Fibroblast of skin of back (primary cell): Measurements from ENCODE around the gene POU2F3.

ENCODE experiments used
- DNase-seq: peaks from one replicate; pipeline ENCODE4 v3.0.0-alpha.2; 2013

Gene POU2F3

DNA sequence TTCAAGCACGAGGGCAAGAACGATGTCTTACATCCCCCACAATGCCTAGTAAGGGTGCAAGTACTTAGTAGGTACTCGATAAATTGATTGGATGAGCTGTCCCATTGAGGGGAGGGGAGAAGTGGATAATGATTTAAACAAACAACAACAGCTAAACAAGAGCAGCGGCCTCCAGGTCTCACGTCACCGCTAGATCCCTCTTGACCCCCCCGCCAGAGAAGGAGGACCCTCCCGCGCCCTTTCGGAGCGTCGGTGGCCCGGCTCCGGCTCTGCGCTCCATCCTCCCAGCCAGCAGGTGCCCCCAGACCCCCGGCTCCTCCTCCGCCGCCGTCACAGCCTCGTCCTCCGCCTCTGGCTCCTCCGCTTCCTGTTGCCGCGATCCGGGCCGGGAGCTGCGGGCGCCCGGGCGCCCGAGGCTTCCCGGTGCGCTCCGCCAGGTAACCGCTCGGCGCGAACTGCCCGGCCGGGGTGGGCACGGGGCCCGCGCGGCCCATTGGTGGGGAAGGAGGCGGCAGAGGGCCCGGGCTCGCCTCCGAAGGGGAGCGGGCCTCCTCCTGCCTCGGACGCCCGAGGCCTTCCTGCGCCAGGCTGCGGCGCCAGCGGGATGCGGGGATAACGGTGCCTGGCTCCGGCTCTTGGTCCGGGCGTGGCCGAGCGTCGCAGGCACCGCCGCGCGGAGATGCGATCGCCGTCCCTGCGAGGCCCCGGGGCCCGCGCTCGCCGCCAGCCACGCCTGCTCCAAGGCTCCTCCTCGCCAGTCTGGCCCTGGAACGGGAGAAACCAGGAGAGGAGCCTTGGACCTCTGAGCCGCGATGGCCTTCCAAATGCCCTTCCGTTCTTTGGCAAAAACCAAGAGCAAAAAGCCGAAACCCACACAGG, 85.2 kb downstream of the POU2F3 start, which contains the start of gene TLCD5:
Gene TLCD5 (plus strand): TSS at position 368 of the 879 bp plus-strand sequence. CDS start 2,143 bp downstream, outside the sequence.
- DNase-seq, result peak; percentile 77

DNA sequence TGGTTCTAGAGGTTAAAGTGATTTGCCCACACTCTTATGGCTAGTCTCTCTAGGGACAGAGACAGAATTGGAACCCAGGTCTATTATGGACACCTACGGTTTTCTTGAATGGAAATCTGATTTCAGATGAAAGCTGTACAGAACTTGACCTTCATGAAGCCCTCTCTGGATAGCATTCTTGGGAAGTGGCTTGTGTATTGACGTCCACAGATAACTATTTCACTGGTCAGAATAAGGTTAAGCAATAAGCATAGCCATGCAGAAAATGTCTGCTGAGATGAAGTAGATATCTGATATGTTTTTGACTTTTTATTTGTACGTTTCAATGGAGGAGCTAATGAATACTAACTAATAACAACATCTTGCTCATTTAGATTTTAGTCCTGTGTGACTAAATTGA, 86.3 kb downstream of the POU2F3 start:
- DNase-seq, result peak; percentile 27

DNA sequence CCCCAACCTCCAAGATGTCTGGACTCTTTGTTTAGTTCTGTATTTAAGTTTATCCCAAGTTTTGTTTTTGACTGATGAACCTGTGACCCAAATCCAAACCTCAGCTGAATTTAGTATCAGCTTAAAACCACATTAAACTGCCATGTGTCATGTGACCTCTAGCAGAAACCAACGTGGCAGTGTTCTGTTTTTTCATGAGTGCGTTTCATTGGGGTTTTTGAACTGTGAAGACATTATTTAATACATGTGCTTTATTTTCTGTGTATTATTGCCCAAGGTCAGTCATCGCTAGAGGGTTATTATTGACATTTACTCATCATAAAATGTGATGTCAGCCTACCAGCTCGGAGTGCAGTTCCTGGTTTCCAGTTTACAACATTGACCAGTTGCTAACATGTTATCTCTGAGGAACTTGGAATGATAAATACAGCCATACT, 86.9 kb downstream of the POU2F3 start:
- no peak for DNase-seq

DNA sequence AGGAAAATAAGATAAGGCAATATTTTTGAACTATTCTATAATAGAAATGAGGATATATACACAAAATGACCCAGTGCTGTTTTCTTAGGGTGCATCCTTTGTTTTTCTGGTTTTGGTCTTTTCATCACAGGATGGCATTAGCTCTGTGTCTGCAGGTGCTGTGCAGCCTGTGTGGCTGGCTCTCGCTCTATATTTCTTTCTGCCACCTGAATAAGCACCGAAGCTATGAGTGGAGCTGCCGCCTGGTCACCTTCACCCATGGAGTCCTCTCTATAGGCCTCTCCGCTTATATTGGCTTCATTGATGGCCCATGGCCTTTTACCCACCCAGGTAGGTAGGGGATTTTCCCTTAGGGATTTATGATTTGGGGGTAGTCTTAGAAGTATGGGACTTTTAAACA, 87.4 kb downstream of the POU2F3 start:
- DNase-seq, result no peak

DNA sequence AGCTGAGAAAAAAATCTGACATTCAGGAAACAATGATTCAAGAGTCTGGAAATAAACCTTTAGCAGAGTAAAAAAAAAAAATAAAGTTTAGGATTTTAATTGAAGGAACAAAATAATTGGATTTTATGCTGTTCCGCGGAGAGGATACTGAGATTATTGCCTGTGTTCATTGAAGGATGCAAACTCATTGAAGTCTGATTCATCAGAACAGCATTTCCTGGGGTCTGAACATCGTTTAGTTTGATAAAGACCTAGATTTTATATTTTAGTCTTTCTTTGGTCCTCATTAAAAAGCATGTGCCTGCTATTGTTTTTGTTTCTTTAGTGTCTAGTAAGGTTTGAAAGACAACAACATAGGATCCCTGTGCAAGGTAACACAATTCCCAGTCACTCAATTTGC, 89.6 kb downstream of the POU2F3 start:
- DNase-seq, result peak; percentile 32

DNA sequence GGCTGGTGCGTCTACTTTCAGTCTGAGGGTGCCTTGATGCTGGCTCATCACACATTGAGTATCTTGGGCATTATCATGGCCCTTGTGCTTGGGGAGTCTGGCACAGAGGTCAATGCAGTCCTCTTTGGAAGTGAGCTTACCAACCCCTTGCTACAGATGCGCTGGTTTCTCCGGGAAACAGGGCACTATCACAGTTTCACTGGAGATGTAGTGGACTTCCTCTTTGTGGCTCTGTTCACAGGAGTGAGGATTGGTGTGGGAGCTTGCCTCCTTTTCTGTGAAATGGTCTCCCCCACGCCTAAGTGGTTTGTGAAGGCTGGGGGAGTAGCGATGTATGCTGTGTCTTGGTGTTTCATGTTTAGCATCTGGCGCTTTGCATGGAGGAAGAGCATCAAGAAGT, 90.1 kb downstream of the POU2F3 start:
- no peak for DNase-seq

DNA sequence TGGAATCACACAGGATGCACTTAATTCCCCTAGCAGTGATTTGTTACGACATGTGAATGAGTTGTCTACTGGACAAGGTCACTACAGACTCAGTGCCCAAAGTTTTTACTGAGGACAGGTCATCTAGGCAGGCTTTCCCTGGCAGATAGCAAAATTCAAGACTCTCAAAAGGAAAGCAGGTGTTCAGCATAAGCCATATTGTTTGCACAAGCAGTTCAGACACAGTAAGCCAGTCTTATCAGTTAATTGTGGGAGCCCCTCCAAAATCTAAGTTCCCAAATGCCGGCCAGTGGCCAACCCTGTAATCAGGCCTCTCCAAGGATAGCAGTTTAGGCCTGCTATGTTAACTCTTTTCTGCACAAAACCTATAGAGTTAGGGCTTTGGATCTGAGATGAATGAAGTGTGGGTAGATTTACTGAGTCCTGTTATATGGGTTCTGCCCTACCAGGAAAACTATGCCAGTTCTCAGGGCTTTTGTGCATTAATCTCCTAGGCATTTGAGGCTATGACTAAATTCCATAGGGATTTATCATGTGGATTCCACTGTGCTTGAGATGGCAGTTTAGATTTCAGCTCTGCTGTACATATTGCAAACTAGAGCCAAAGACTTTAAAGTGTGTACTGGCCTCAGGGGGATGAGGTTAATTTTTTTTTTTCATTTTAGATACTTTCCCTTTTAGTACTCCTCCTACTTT, 91.5 kb downstream of the POU2F3 start:
- peak; percentile 97 for DNase-seq

DNA sequence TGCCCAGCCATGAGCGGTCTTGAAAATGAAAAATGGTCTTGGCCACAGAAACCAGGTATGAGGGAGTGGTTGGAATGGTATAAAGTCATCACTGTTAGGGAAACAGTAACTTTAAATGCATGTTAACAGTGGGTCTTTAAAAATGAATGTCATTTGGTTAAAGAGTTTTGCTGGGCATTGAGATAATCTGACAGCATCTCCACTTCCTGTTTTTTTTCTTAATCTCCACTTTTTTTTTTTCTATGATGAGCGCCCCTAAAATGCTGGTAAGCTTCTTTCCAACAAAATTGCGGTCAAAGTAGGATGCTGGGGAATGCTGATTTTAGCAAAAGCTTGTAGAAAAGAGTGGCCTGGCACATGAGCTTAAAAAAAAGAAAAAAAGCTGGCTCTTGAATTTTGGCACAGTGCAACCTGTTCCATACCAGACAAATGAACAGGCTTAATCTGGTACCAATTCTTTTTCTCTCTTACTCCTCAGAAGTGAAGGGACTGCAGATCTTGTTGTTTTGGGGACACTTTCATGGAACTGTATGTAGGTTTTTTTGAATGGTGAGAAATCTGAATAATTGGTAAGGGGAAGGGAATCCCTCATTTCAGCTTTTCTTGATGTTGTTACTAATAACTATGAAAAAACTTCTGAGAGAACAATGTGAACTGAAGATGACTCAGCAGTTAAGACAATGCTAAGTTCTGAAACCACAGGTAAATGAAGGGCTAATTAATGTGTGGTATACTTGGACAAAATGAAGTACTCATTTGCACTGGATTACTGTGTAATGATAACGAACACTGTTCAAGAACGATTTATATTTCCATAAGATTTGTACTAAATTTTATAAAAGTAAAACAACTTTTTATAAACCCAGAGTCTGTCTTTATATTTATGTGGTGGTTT, 93.1 kb downstream of the POU2F3 start:
- no peak for DNase-seq

DNA sequence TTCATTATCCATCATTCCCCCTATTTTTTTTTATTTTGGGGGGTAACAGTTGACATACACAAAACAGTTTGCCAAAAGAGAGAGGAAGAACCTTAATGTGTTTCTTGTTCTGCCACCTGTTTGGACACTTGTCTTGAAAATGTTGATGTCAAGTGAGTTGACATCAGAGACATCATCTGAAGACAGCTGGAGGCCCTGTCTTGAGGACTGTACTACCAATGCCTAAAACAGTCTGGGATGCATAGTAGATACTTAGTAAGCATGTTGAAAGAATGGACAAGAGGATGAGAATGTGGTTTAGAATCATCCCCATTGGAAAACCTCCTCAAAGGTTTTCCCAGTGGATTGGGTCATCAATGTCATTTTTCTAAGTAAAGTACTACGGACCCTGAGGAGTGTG, 93.9 kb downstream of the POU2F3 start:
- DNase-seq, result no peak

DNA sequence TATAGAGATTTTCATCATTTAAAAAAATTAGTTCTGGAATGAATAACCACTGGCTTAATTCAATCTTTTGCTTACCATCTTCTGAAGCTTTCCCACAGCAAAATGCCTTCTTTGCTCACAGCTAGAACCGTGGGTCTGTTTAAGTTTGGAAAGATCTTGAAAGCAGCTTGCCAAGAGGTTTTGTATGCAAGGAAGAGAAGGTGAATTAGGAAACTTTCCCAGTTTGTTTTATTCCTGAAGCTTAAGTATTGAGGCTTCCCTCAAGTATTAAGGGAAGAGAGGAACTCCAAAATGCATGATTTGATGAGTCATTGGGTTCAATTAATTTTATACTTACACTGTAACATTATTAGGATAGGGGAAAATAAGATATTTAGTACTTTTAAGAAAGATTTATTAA, 94.4 kb downstream of the POU2F3 start:
- no peak for DNase-seq

DNA sequence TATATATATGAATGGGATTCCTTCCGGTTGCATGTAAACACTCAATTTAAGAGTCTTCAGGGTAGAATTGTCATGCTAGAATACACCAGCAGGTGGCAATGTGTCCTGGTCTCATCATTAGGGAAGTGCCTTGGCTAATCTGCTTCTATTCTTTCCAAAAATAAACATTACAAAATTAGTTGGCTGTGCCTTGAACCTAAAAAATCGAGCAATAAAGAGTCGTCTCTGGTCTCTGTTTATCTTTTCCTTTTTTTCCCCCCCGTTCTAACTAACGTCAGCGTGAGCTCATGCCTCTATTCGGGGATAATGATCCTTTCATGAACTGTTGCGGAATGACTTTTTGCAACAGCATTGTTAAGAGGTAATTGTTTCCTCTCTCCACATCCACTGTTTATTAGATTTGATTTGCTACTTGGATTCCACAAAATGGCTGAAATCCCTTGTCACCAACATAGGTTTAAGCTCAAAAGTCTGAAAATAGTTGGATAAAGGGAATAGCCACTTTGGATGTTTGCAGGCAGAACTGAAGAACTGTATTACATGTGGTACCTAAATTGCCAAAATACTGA, 95.0 kb downstream of the POU2F3 start:
- peak; percentile 83 for DNase-seq

DNA sequence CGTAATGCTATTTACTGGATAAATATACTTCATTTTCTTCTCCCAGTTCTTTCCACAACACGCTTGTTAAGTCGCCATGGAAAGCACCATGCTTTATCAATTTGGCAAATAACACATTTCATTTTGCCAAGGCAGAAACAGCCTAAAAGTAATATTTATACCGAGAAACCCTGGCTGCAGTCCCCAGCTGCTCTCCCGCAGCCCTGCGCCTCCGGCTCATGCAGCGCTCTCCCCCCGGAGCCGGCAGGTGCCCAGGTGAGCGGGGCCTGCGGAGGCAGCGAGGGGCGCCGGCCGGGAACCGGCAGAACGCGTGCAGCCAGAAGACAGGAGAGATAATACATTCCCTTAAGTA, 95.6 kb downstream of the POU2F3 start:
- DNase-seq, result no peak

DNA sequence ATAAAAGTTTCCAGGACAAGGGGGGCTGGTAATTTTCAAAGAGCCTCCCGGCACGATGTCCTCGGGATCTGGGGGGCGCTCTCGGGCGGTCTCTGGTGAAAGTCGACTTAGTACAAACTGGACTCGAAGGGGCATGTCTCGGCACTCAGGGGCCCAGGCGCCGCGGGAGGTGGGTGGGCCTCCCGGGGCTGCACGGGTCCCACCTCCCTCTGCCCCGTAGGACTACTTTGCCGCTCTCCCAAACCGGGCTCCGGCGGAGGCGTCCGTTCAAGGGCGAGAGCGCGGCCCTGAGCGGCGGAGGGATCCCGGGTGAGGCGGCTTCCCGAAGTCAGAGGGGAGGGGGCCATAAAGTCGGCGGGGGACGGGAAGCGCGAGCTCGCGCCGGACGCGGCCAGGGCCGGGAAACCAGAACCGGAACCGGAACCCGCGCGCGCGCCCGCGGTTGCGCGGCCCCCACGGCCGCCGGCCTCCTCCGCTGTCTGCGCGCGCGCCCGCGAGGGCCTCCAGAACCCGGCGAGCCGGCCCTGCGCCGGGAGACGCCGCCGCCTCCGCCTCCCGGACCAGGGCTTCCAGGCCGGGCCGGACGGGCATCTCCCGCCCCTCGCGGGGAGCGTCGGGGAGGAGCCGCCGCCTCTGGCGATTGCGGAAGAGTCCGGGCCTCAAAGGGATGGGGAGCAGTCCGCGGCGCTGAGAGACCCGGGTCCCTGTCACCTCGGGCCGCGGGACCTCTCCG, 96.1 kb downstream of the POU2F3 start, which contains the start of gene ARHGEF12:
Gene ARHGEF12 (plus strand): TSS at position 506 of the 733 bp plus-strand sequence. CDS start 831 bp downstream, outside the sequence.
- DNase-seq, result peak; percentile 98

DNA sequence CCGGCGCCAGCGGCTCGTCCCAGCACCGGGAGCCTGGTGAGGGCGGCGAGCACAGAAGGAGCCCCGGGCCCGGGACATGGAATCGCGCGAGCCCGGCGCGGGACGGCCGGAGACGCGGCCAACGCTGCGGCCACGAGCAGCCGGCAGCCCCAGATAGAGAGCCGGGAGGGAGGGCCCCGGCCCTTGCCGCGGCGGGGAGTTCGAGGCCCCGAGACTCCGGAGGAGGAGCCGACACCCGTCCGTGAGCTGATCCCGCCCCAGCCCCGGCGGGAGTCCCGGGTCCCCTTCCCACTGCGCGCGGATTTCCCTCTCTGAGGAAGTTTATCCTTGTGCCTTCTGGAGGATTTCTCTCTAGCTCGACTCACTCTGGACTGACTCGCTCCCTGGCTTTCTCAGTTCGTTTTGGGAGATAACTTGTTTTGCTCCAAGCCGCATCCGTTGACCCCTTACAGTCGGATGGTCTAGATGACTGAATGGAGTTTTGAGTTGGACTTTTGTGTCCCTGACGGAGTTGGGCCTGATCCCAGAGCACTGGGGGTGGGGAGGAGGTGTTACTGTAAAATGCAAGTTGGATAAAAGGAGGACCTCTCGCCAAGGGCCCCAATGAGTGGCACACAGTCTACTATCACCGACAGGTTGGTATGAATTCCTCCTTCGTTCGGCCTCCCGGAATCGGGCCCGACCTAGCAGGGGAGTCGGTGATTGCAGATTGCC, 96.9 kb downstream of the POU2F3 start:
- peak; percentile 57 for DNase-seq

DNA sequence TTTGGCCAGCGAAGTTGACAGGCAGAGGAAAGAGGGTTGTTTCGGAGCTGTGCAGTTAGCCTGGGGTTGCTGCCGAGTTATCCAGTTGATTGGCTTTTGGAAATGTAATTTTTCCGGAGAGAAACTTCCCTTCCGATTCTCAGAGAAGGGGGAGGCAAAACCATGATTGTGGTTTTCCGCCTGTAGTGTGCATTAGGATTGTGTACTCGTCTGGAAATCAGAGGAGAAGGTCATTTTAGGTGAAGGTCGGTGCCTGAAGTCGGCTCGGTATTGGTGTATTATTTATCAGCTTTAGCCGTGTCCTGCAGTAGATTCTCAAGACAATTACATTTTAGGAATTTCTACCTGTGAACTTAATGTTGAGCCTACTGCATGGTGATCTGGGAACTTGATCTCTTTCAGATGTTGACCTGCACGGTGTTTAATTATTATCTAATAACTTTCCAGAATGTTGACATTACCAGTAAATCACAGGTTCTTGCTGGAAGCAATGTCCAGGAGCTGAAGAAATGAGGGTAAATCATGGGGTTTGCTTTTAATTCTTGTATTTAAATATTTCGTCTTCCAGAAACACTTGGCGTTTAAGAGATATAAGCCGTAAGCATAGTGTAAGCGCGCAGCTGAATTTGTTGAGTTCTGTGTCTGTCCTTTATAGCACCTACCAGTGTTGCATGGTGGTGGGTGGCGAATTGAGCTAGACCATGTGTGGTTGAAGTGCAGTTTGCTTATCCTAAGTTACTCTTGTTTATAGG, 97.6 kb downstream of the POU2F3 start:
- no peak for DNase-seq

DNA sequence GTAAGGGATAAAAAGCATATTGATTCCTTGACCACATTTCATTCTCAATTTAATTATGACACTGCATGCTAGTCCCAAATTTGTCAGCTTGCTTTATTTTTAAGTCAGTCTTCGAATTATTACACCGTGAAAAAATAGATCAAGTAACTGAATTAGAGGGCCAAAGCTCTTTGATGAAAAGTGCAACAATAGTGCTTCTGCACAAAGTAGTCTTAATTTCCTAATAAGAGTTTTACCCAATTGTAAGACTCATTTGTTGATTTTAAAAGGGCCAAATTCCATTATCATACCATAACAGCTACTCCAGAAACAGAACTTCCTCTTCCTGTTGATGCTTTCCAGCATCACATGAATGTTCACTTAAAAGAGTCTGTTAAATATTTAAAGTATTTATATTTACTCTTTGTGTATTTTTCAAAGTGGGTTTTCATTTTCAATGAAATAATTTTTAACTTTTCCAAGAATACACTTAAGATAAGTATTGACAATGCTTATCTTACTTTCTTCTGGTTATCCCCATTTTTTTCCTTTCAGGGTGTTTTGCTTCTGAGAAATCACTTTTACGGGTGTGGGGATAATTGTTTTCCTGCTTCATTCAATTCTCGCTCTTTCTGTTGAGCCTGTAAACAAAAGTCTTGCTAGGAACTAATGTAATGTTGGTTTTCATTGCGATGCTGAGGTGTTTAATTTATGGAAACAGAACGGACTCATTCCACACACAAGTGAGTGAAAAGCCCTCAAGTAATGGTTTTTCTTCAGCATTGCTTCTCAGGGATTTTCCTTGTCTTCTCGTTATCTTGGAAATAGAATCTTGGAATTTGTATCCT, 98.4 kb downstream of the POU2F3 start:
- DNase-seq, result peak; percentile 43

DNA sequence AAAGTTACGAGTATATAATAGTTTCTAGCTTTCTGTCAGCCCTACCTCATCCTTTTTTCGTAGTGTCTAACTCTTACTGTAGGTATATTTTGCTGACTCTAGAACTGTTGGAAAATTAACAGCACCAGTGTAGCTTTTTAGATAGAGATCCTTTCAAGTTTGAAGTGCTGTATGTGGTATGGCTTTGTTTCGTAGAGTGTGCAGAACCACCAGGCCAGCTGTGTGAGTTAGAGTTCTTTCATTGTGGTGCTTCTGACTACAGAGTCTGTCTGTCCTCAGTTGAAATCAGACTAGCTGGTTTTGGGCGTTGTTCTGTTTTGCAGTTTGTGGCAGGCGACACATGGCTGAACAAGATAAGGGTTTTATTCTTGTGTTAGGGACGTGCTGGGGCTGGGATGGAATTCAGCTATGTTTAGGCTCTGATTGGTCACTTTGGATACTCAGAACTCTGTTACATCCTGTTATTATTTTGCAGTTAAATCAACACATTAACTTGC, 99.5 kb downstream of the POU2F3 start:
- peak; percentile 54 for DNase-seq

DNA sequence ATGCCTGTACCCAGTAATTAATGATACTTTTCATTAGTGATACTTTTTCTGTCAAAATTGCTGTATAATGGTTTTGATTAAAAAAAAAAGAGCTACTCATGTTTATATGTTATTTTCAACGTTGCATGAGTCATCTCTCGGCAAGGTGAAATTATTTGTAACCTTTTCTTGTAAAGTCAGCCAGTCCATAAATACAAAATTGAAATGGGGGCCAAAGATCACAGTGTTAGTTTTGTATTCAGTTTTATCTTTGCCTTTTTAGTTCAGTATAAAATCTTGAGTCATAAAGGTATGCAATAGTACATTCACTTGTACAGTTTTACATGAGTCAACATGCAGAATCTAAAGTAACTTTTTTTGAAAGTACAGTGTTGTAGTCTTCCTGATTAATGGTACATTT, 100.6 kb downstream of the POU2F3 start:
- DNase-seq, result no peak

DNA sequence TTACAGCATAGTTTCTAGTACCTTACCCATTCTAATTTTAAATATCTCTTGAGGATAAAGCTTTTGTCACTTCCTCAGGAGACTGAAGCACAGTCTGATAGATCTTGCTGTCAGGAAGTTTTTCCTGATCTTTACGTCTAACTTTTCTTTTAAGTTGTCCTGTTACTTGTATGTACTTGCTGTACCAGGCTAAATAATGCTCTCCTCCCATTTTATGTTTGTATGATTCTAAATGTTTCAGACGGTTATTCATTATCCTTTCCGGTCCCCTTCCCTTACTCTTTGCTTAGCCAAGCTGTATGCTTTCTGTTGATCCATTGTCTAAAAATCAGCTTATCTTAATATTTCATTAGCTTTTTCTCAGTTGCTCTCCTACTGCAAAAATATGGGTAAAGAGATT, 102.3 kb downstream of the POU2F3 start:
- no peak for DNase-seq
